ENCODE data around the gene SNRPB. TPM values are rescaled to one million over a fixed set of nuclear protein-coding genes. Genes with fewer than 3 reads are reported as not detected.

The SNRPB gene
- total and polyA plus RNA-seq, 2 of the 13 experiments (the other 11 are each of a cell fraction or from before 2014, with no cell fraction given) = 473 to 844 TPM

- no peak; the same call in none of the 2 replicates for TF ChIP-seq ZNF772 (CRISPR knock-in tag; IDR thresholded peaks at IDR 0.05)
- TF ChIP-seq HIVEP1 (CRISPR knock-in tag; IDR thresholded peaks at IDR 0.05) = no peak; the same call in 1 of the 2 replicates
- no peak for TF ChIP-seq ZFAT (CRISPR knock-in tag; conservative IDR thresholded peaks at IDR 0.05)
- TF ChIP-seq PHF8 (CRISPR knock-in tag; IDR thresholded peaks at IDR 0.05) = peak; percentile 59
- TF ChIP-seq MYC (CRISPR knock-in tag; IDR thresholded peaks at IDR 0.05; ENCODE audit: borderline replicate concordance) = peak; percentile 55; the same call in 1 of the 2 replicates
- TF ChIP-seq REXO4 (CRISPR knock-in tag; IDR thresholded peaks at IDR 0.05; ENCODE audit: borderline replicate concordance) = no peak
- peak; percentile 55; the same call in 1 of the 2 replicates for TF ChIP-seq ZNF580 (CRISPR knock-in tag; IDR thresholded peaks at IDR 0.05; ENCODE audit: borderline replicate concordance, low read depth)
- peak; percentile 93 for TF ChIP-seq ZNF543 (CRISPR knock-in tag; IDR thresholded peaks at IDR 0.05)
- TF ChIP-seq HNF4A (CRISPR knock-in tag; IDR thresholded peaks at IDR 0.05) = peak; percentile 68
- peak in 1 of 2 experiments; percentile 38; a peak in 2 of 4 replicates for TF ChIP-seq NR2F1 (CRISPR knock-in tag; IDR thresholded peaks at IDR 0.05)
- peak; percentile 31 for TF ChIP-seq CTCF (CRISPR knock-in tag; IDR thresholded peaks at IDR 0.05)
- TF ChIP-seq CEBPB (IDR thresholded peaks at IDR 0.05; ENCODE audit: borderline replicate concordance, low read depth, low read length) = no peak
- 0 out of 2 replicates have a peak, but pooled peaks have one; percentile 19 for TF ChIP-seq ZBTB20 (CRISPR knock-in tag; IDR thresholded peaks at IDR 0.05; ENCODE audit: borderline replicate concordance, low read depth)
- no peak for TF ChIP-seq HES4 (CRISPR knock-in tag; IDR thresholded peaks at IDR 0.05; ENCODE audit: borderline replicate concordance)
- peak; percentile 73; the same call in 1 of the 2 replicates for TF ChIP-seq KLF12 (CRISPR knock-in tag; IDR thresholded peaks at IDR 0.05; ENCODE audit: borderline replicate concordance)
- TF ChIP-seq BATF2 (CRISPR knock-in tag; IDR thresholded peaks at IDR 0.05) = no peak
- TF ChIP-seq ZNF30 (CRISPR knock-in tag; IDR thresholded peaks at IDR 0.05) = no peak
- TF ChIP-seq RBM39 (IDR thresholded peaks at IDR 0.05; ENCODE audit: low read depth, low read length, poor library complexity, severe bottlenecking) = peak; percentile 56
- 0 out of 2 replicates have a peak, but pooled peaks have one; percentile 53 for TF ChIP-seq PCBP1 (IDR thresholded peaks at IDR 0.05; ENCODE audit: borderline replicate concordance, low read depth, low read length)
- peak; percentile 75 for TF ChIP-seq ZNF629 (CRISPR knock-in tag; conservative IDR thresholded peaks at IDR 0.05)
- no peak for TF ChIP-seq RNF219 (CRISPR knock-in tag; IDR thresholded peaks at IDR 0.05)
Observed at GRCh38 chr20:2475850-2476741, 5.5 kb upstream of the SNRPB start (continued).
